ENCODE measurements around the gene SPTBN1.
"Not testable (repeated sequence)": the region's sequence is repeated elsewhere in the genome, so short reads cannot be mapped to it uniquely, and the experiment has no call there.

Gene SPTBN1

GRCh38 chr2:54504866-54505265 lies 48.7 kb downstream of the SPTBN1 start:
- DNase-seq, result no peak

DNA sequence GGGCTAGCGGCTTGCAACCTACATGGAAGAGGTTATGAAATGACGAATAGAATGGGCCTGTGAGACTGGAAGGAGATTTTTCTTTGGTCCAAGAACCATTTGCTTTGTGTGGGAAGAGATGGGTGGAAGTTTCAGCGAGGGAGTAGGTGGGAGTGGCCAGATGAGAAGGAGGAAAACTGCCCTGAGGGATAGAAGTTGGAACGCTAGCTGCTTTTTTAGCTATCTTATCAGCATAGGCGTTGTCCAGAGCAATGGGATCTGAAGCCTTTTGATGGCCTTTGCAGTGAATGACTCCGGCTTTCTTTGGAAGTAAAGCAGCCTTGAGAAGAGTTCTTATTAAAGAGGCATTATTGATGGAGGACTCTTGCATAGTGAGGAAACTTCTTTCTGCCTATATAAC lies 52.4 kb downstream of the SPTBN1 start:
- DNase-seq, result no peak

DNA sequence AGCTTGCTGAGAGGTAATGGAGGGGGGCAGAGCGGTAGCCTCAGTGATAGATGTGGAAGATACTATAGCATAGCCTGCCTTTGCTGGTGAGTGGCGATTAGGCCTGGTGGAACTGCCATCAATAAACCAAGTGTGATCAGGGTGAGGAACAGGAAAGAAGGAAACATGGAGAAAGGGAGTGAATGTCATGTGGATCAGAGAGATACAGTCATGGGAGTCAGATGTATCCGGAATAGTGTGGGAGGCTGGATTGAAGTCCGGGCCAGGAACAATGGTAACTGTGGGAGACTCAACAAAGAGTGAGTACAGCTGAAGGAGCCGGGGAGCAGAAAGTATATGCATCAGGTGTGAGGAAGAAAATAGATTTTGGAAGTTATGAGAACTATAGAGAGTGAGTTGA lies 52.9 kb downstream of the SPTBN1 start:
- DNase-seq, result not testable (repeated sequence)

GRCh38 chr2:54510916-54511315 lies 54.8 kb downstream of the SPTBN1 start:
- DNase-seq, result no peak

DNA sequence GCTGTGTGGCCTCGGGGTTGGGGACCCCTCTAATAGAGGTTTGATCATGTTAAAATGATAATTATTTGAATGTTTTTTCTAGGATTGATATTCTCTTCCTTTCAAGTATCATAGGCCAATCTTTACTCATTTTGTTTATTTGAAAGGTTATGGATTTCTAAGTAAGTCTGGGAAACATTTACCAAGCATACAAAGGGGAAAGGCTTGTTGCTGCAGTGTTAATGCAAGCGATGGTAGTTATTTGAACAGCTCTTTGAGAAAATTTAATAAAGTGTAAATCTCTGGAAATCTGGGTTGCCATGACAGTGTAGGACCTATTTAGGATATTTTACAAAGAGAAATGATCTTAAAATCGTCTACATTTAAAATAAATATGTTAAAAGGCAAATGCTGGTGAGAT lies 56.1 kb downstream of the SPTBN1 start:
- no peak for DNase-seq

- DNase-seq, result no peak
Measured at GRCh38 chr2:54512663-54513362, 56.7 kb downstream of the SPTBN1 start.

- DNase-seq, result no peak
Measured at GRCh38 chr2:54513363-54513715, 57.2 kb downstream of the SPTBN1 start.

DNA sequence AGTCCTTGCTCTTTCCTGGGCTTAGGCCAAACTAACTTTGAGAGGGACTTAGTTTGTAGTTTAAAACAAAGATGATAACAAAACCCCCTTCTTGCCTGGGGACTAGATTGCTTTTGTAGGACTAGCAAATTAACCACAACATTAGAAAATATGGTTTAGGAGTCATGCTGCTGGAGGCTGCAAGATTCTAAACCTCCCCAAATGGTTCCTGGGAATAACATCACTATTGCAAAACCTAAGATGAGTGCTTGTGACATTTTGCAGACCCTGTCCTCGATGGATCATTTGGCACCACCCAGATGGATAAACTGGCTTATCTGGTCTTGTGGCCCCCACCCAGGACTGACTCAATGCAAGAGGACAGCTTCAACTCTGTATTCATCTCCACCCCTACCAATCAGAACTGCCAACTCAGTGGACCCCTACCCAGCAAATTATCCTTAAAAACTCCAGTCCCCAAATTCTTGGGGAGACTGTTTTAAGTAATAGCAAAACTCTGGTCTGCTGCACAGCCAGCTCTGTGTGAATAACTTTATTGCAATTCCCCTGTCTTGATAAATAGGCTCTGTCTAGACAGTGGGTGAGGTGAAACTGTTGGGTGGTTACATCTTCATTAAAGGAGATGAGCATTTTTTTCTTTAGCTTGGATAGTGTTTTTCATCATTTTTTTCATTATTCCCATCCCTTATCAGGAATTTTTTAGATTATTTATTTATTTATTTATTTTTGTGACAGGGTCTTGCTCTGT lies 58.9 kb downstream of the SPTBN1 start:
- no peak for DNase-seq

DNA sequence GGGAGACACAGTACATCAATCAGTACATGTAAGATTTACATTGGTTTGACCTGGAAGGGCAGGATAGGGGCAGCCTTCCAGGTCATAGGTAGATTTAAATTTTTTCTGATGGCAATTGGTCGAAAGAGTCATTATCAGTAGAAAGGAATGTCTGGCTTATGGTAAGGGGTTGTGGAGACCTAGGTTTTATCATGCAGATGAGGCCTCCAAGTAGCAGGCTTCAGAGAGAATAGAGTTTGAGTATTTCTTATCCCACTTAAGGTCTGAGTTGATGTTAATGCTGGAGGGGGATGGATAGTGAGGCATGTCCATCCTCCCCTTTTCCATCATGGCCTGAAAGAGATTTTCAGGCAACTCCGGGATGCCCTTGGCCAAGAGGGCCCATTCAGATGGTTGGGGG lies 60.7 kb downstream of the SPTBN1 start:
- DNase-seq, result no peak

GRCh38 chr2:54518016-54518415 lies 61.9 kb downstream of the SPTBN1 start:
- DNase-seq, result not testable (repeated sequence)

- no peak for DNase-seq
Measured at GRCh38 chr2:54518430-54518829, 62.3 kb downstream of the SPTBN1 start.

- DNase-seq, result no peak
Measured at GRCh38 chr2:54519841-54520459, 63.8 kb downstream of the SPTBN1 start.

DNA sequence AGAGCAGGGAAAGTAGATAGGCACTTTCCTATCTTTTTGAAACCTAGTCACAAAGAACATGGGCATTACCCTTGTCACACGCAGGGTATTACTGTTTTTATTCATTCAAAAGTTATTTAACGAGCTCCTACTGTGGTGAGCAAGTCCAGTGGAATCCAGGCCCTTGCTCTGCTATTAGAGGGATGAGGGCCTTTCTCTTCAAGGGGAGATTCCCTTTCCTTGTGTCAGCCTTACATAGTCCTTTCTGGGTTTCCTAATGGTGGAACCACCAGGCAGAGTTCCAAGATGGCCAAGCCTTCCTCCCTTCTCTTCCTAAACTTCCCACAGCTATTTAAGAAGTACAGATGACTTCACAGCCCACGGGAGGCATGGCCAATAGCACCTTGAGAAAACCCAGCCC lies 64.6 kb downstream of the SPTBN1 start:
- no peak for DNase-seq

DNA sequence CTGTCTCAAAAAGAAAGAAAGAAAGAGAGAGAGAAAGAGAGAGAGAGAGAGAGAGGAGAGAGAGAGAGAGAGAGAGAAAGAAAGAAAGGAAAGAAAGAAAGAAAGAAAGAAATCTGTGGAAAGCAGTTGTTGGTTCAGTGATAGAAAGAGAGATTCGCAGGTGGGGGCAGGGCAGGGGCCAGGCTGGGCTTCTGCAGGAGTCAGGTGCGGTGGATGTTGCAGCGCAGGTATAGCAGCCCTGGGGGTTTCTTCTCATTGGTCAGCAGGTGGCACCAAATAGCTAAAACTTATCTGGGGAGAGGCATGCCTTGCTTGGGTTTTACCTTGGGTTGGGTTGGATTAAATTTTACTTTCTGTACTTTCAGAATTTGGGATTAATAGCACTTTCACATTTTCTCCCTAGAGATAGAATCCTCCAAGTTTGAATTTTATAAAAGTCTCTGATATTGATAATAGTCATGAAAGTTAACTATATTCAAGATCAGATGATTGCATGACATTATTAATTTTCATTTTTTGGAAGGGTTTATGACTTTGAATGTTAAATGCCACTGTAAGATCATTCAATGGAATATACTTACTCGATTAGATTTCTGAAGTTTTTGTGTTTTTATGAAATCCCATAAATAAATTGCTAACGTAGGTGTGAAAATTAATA lies 66.6 kb downstream of the SPTBN1 start:
- peak; percentile 85 for DNase-seq

DNA sequence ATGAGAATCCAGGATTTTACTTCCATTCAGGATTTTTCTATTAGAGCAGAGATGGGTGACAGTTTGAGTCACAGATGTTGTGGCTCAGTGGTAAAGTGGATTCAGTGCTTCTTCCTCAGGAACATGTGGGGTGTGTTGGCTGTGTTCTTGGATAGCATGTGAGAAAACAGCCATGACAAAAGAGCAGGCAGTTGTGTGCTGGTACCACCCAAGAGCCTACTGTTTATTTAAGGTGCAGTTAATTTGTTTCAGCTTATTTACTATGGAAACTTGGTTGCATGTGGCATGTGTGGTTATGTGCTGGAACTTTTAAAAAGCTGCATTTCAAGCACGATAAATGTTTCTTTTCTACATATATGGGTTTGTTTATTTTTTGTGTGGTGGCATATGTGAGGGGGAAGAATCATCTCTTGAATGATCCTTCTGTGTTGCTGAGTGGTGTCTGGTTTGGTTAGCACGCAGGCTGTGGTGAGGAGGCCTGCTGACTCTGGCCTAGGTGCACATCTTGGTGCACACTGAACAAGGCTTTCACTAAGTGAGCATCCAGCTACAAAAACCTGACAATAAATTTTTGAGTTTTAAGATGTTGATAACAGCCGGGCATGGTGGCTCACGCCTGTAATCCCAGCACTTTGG lies 67.3 kb downstream of the SPTBN1 start:
- DNase-seq, result no peak

GRCh38 chr2:54524226-54524991 lies 68.3 kb downstream of the SPTBN1 start:
- DNase-seq, result no peak

DNA sequence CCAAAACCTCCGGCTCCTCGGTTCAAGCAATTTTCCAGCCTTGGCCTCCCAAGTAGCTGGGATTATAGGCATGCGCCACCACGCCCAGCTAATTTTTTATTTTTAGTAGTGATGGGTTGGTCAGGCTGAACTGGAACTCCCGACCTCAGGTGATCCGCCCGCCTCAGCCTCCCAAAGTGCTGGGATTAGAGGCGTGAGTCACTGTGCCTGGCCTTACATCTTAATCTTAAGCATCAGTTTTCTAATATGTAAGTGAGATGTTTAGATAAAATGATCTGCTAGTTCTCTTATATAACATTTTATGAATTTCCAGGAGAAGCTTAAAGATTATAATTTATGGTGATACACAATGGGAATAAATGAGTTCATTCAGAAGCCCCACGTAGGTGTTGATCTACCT lies 69.2 kb downstream of the SPTBN1 start:
- no peak for DNase-seq

GRCh38 chr2:54526226-54526879 lies 70.2 kb downstream of the SPTBN1 start:
- no peak for DNase-seq

- DNase-seq, result no peak
Measured at GRCh38 chr2:54528311-54528955, 72.3 kb downstream of the SPTBN1 start.

- not testable (repeated sequence) for DNase-seq
Measured at GRCh38 chr2:54529518-54529917, 73.4 kb downstream of the SPTBN1 start.

DNA sequence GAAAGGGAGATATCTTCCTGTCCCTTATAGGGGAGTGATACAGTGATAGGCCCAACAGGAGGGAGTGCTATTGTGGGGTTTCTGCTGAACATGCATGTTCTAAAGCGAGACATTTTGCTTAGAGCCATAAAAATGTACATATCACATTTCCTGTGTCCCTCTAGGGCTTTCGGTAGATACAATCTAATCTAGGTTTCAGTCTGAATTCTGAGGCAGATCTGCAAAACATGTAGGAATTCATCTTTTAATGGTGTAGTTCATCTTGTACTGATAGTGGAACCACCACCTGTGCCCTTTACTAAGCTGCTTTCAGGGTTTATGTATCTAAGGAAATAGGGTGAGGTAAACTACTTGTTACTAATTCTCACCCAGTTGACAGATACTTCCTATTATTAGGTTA lies 73.8 kb downstream of the SPTBN1 start:
- no peak for DNase-seq

Measured in hematopoietic multipotent progenitor cell treated with erythropoietin and hydrocortisone succinate and interleukin-3 and kit ligand, for 6 days (in vitro differentiated cells).